GM12878 (cell line): ENCODE results near the gene THTPA. TPM values are rescaled to one million over a fixed set of nuclear protein-coding genes. Genes with fewer than 3 reads are reported as not detected.
A peak's percentile ranks its signal among the peaks of the same experiment; 100 is the strongest.

Source experiments
- ATAC-seq: fragments of 200-7000 bp; cut with Tn5 transposase; 3 replicates; pipeline ENCODE4 v1.9.1; 2020; ENCODE audit warnings: mild to moderate bottlenecking, moderate library complexity
- BruUV-seq: library from RNA; stranded (reverse); fragments of 400-500 nt; replicated peaks from 2 replicates; lab custom pipeline; 2021; lab: Mats Ljungman, UMichigan
- CTCF ChIA-PET: fragments of 300-600 bp; sonication (Branson Sonifier 250); formaldehyde crosslinking; extraction: SDS; loops from one replicate; lab custom pipeline; 2021; ENCODE audit warnings: inconsistent platforms; lab: Yijun Ruan, JAX
- POLR2A ChIA-PET: fragments of 350-600 bp; formaldehyde crosslinking; extraction: SDS; loops from one replicate; lab custom pipeline; 2021; ENCODE audit warnings: inconsistent platforms; lab: Charles Lee
- RAD21 ChIA-PET: fragments of 300-600 bp; sonication (Branson Sonifier 250); formaldehyde crosslinking; loops from one replicate; lab custom pipeline; 2023; ENCODE audit warnings: antibody characterized with exemption; ENCODE audit not compliant: unreplicated experiment; lab: Charles Lee
- SMC1A ChIA-PET: fragments of 300-600 bp; sonication (Branson Sonifier 250); formaldehyde crosslinking; loops from one replicate; lab custom pipeline; 2023; ENCODE audit not compliant: unreplicated experiment, uncharacterized antibody; lab: Charles Lee
- DNase-seq: peaks from one replicate; pipeline ENCODE4 v3.0.0-alpha.2; 2011; ENCODE audit warnings: low read depth, low spot score
- FAIRE-seq: peaks from 3 replicates; lab custom pipeline; 2011; peaks lifted over from hg19 to GRCh38; lab: Jason Lieb, UNC
- H2AFZ ChIP-seq: 2 replicates; pipeline ENCODE4 v1.6.0; 2011; ENCODE audit warnings: low read depth, low read length, control low read depth; ENCODE audit not compliant: control insufficient read depth
- H3K27ac ChIP-seq: 2 replicates; pipeline ENCODE4 v1.5.1; 2011; ENCODE audit warnings: control low read depth; ENCODE audit not compliant: control insufficient read depth, insufficient read depth
- H3K27me3 ChIP-seq, 2 experiments: replicated peaks in 1 of 2; 2 replicates each; pipeline versions ENCODE4 v1.6.0 to v1.6.1; 2011; ENCODE audit warnings: low read length in 1 of 2; ENCODE audit not compliant: control insufficient read depth in 2 of 2, insufficient read depth in 2 of 2
- H3K36me3 ChIP-seq, 2 experiments: 2 replicates each; pipeline ENCODE4 v1.5.1; 2011; ENCODE audit warnings: low read length in 1 of 2; ENCODE audit not compliant: control insufficient read depth in 2 of 2, insufficient read depth in 2 of 2
- H3K4me1 ChIP-seq: 2 replicates; pipeline ENCODE4 v1.6.1; 2011; ENCODE audit warnings: mild to moderate bottlenecking, low read length, moderate library complexity, mixed read lengths; ENCODE audit not compliant: control insufficient read depth, insufficient read depth
- H3K4me2 ChIP-seq: 2 replicates; pipeline ENCODE4 v1.6.0; 2011; ENCODE audit warnings: control low read depth; ENCODE audit not compliant: control insufficient read depth, insufficient read depth
- H3K4me3 ChIP-seq: fragments of 200-600 bp; sonication (generic); 2 replicates; pipeline ENCODE4 v1.5.1; 2016
- H3K79me2 ChIP-seq: 2 replicates; pipeline ENCODE4 v1.6.0; 2011; ENCODE audit warnings: low read length; ENCODE audit not compliant: control insufficient read depth, insufficient read depth
- H3K9ac ChIP-seq: 2 replicates; pipeline ENCODE4 v1.8.0; 2011; ENCODE audit warnings: low read length, control low read depth, mixed read lengths; ENCODE audit not compliant: control insufficient read depth, insufficient read depth
- H3K9me3 ChIP-seq: replicated peaks from 3 replicates; pipeline ENCODE4 v1.5.1; 2011; ENCODE audit warnings: mild to moderate bottlenecking, low read length; ENCODE audit not compliant: control insufficient read depth, insufficient read depth
- H4K20me1 ChIP-seq: 2 replicates; pipeline ENCODE4 v1.6.0; 2011; ENCODE audit not compliant: control insufficient read depth, insufficient read depth
- CTCF ChIP-seq, 3 experiments: IDR thresholded peaks in 2 of 3; conservative IDR thresholded peaks in 1 of 3; 2 replicates each; pipeline ENCODE4 v1.5.1; 2011; ENCODE audit warnings: low read depth in 3 of 3, low read length in 3 of 3, mild to moderate bottlenecking in 3 of 3, control low read depth in 2 of 3, moderate library complexity in 2 of 3, inconsistent platforms in 1 of 3, mixed read lengths in 1 of 3; ENCODE audit not compliant: control insufficient read depth in 2 of 3, insufficient read depth in 1 of 3; ENCODE audit errors: extremely low read depth in 1 of 3
- E4F1 ChIP-seq: fragments of 450-650 bp; IDR thresholded peaks from 2 replicates; pipeline ENCODE4 v1.6.1; 2018; ENCODE audit warnings: borderline replicate concordance, mild to moderate bottlenecking; ENCODE audit not compliant: partially characterized antibody
- EZH2 ChIP-seq: IDR thresholded peaks from 2 replicates; pipeline ENCODE4 v1.6.1; 2012; ENCODE audit warnings: low read depth, mild to moderate bottlenecking, control low read depth, inconsistent platforms, low read length, borderline replicate concordance; ENCODE audit not compliant: control insufficient read depth
- KAT2A ChIP-seq: conservative IDR thresholded peaks from 2 replicates; pipeline ENCODE4 v1.6.1; 2011; ENCODE audit warnings: low read depth, low read length; ENCODE audit not compliant: control insufficient read depth
- KLF5 ChIP-seq: fragments of 450-650 bp; IDR thresholded peaks from 2 replicates; pipeline ENCODE4 v1.6.1; 2014; ENCODE audit warnings: mild to moderate bottlenecking; ENCODE audit not compliant: partially characterized antibody
- MTA3 ChIP-seq: IDR thresholded peaks from 2 replicates; pipeline ENCODE4 v1.6.1; 2012; ENCODE audit warnings: low read length, inconsistent platforms, borderline replicate concordance
- NKRF ChIP-seq: fragments of 450-650 bp; conservative IDR thresholded peaks from 2 replicates; pipeline ENCODE4 v1.6.1; 2017; ENCODE audit warnings: mild to moderate bottlenecking, moderate library complexity
- NR2C1 ChIP-seq: fragments of 450-650 bp; IDR thresholded peaks from 2 replicates; pipeline ENCODE4 v1.6.1; 2017; ENCODE audit warnings: antibody characterized with exemption, mild to moderate bottlenecking, moderate library complexity
- RAD21 ChIP-seq: IDR thresholded peaks from 2 replicates; pipeline ENCODE4 v1.6.1; 2011; ENCODE audit warnings: mild to moderate bottlenecking, low read depth, low read length, moderate library complexity; ENCODE audit not compliant: insufficient read depth
- SMC3 ChIP-seq: IDR thresholded peaks from 2 replicates; pipeline ENCODE4 v1.6.1; 2011; ENCODE audit warnings: low read length, improper control_type of control experiment, borderline replicate concordance
- SRF ChIP-seq, 2 experiments: IDR thresholded peaks; 2 replicates each; pipeline ENCODE4 v1.6.1; 2011; ENCODE audit warnings: low read depth in 2 of 2, low read length in 2 of 2, mild to moderate bottlenecking in 1 of 2, moderate library complexity in 1 of 2
- USF1 ChIP-seq: IDR thresholded peaks from 2 replicates; pipeline ENCODE4 v1.6.1; 2011; ENCODE audit warnings: borderline replicate concordance, low read depth, mild to moderate bottlenecking, moderate library complexity, mixed read lengths, low read length; ENCODE audit not compliant: insufficient read depth; ENCODE audit errors: extremely low read length
- YY1 ChIP-seq: IDR thresholded peaks from 2 replicates; pipeline ENCODE4 v1.6.1; 2011; ENCODE audit warnings: low read depth, mild to moderate bottlenecking, low read length
- ZNF622 ChIP-seq: fragments of 450-650 bp; IDR thresholded peaks from 2 replicates; pipeline ENCODE4 v1.6.1; 2017; ENCODE audit warnings: mild to moderate bottlenecking, inconsistent platforms
- WGBS: methylation state at CpG from one replicate; pipeline ENCODE4 v1.1.6; 2016; ENCODE audit warnings: low lambda C conversion rate; ENCODE audit not compliant: insufficient replicate concordance, insufficient coverage; ENCODE audit errors: missing lambda C conversion rate; 5-methylcytosine and 5-hydroxymethylcytosine counted together
- in situ Hi-C: fragments of 300-500 bp; cut with MboI; formaldehyde crosslinking; loops from 9 replicates; pipeline ENCODE4 v1.14.3; 2018; ENCODE audit warnings: mixed read lengths
- intact Hi-C: fragments of 100-400 bp; cut with micrococcal nuclease; formaldehyde crosslinking; loops from one replicate; pipeline ENCODE4 v1.14.2; 2022; ENCODE audit not compliant: unreplicated experiment
- polyA plus RNA-seq, 11 experiments: library from polyadenylated mRNA; depleted of rRNA in 4 of 11; unstranded in 6 of 11; stranded (reverse) in 5 of 11; fragments of >200 nt; fragmentation: Nextera tagmentation in 4 of 11; fragmentation: Illumina TruSeq in 1 of 11; extraction: Ambion mirVana in 4 of 11; extraction: Trizol in 1 of 11; gene quantifications; 1 replicate in 1 of 11; 2 replicates in 10 of 11; pipeline versions ENCODE4 v1.2.1 to v1.2.3, GENCODE V29; 2011 to 2016; ENCODE audit warnings: inconsistent platforms in 2 of 11, missing spikeins in 2 of 11, low read depth in 1 of 11
- total RNA-seq, 4 experiments: library from RNA; depleted of rRNA in 3 of 4; stranded (reverse); fragments of >200 nt in 3 of 4; fragmentation: Illumina TruSeq in 1 of 4; extraction: Trizol in 1 of 4; gene quantifications; 2 replicates each; pipeline versions ENCODE4 v1.2.1 to v1.2.3, GENCODE V29; 2013 to 2021

Gene THTPA
- total and polyA plus RNA-seq, 10 of the 15 experiments (the other 5 are each of a cell fraction or from before 2014, with no cell fraction given), result 3.1 to 24.9 (median 12.8) TPM

GRCh38 chr14:23562822-23563472 lies 6.9 kb downstream of the THTPA start:
- H3K9ac ChIP-seq, result no peak overlapping the region
- BruUV-seq, result no TSS peak
- no peak overlapping the region for H2AFZ ChIP-seq
- peaks cover 21% of the 10 kb centered on the region for H3K79me2 ChIP-seq
- H3K4me1 ChIP-seq, result no peaks in the 10 kb centered on the region; the same call in none of the 2 replicates
- H3K9me3 ChIP-seq, result no peaks in the 10 kb centered on the region
- no peak overlapping the region for H3K4me2 ChIP-seq
- no peaks in the 10 kb centered on the region for H3K27me3 ChIP-seq
- DNase-seq, result no peak
- RAD21 ChIA-PET, result interaction anchor here (0.8 to 1.3 kb wide), 2 partner anchors 83 to 84 kb away, joined by 4 to 6 read pairs; no protein-coding TSS in a partner anchor
- intact Hi-C loops (loop anchor here (1.0 kb wide), 1 partner anchor 85 kb away; no protein-coding TSS in a partner anchor), in situ Hi-C loops (no loop called here)
- SMC1A ChIA-PET, result interaction anchor here (1.0 to 9.7 kb wide), 2 partner anchors 84 to 116 kb away, joined by 4 to 124 read pairs; no protein-coding TSS in a partner anchor
- peak; percentile 33 for ATAC-seq
- H3K4me3 ChIP-seq, result no peak overlapping the region
- no peaks in the 10 kb centered on the region for H4K20me1 ChIP-seq
- CTCF ChIA-PET, result interaction anchor here (0.9 to 13.1 kb wide), 11 partner anchors 9 to 240 kb away, joined by 3 to 436 read pairs (median 6); partner anchors contain the start of genes NGDN and ZFHX2
- H3K36me3 ChIP-seq, result peaks cover 17 to 23% of the 10 kb centered on the region in 2 experiments
- 82% methylated on average over 2 of the region's 2 CpGs for WGBS
- peak; percentile 64 for FAIRE-seq
- no peak overlapping the region for H3K27ac ChIP-seq
- POLR2A ChIA-PET, result interaction anchor here (1.3 kb wide), 1 partner anchor 84 kb away, joined by 3 read pairs; no protein-coding TSS in a partner anchor
- TF ChIP-seq SMC3 (peak; percentile 67), KAT2A (no peak), SRF (IDR thresholded peaks at IDR 0.05; ENCODE audit: low read depth in 2 of 2, low read length in 2 of 2) (no peak), RAD21 (peak; percentile 74), NR2C1 (no peak), MTA3 (no peak), ZNF622 (no peak), EZH2 (no peak), USF1 (no peak), E4F1 (no peak), KLF5 (no peak), NKRF (no peak), CTCF (IDR thresholded peaks at IDR 0.05 in 2 of 3, conservative IDR thresholded peaks at IDR 0.05 in 1 of 3; ENCODE audit: control insufficient read depth in 2 of 3, extremely low read depth in 1 of 3, insufficient read depth in 1 of 3, low read depth in 3 of 3, low read length in 3 of 3) (peak; percentile 82 to 95 (median 90)), YY1 (0 out of 2 replicates have a peak, but pooled peaks have one; percentile 28)
